GM20000 (cell line): ENCODE measurements around the gene COL23A1.

Source experiments
- DNase-seq: peaks from one replicate; pipeline ENCODE4 v3.0.0; 2012; ENCODE audit warnings: low spot score
- CTCF ChIP-seq: IDR thresholded peaks from 2 replicates; pipeline ENCODE4 v1.5.1; 2012; ENCODE audit warnings: mild to moderate bottlenecking, control low read depth; ENCODE audit errors: extremely low read depth, missing control alignments

COL23A1 gene

GRCh38 chr5:178207183-178207916 is 382.8 kb downstream of the COL23A1 start:
- TF ChIP-seq CTCF: no peak
- DNase-seq: no peak

- no peak for DNase-seq
- TF ChIP-seq CTCF: no peak
Observed at GRCh38 chr5:178206166-178207101, 383.8 kb downstream of the COL23A1 start.

- no peak for TF ChIP-seq CTCF
- DNase-seq: no peak
Observed at GRCh38 chr5:178205749-178206047, 384.5 kb downstream of the COL23A1 start.

GRCh38 chr5:178204935-178205748 is 385.1 kb downstream of the COL23A1 start:
- peak; percentile 95 for DNase-seq
- TF ChIP-seq CTCF: no peak

GRCh38 chr5:178204182-178204934 is 385.8 kb downstream of the COL23A1 start, which contains the start of gene HNRNPAB:
Gene HNRNPAB (plus strand): TSS chr5:178204533. CDS start chr5:178204838, 305 bp downstream.
- peak; percentile 99 for DNase-seq
- TF ChIP-seq CTCF: no peak

GRCh38 chr5:178203670-178204181 is 386.5 kb downstream of the COL23A1 start:
- peak; percentile 61 for DNase-seq
- no peak for TF ChIP-seq CTCF
